Suprapubic skin (tissue), 4 donors: ENCODE data around the gene CNNM4. TPM values are rescaled to one million over a fixed set of nuclear protein-coding genes. Genes with fewer than 3 reads are reported as not detected.
"Not testable (repeated sequence)": the region's sequence is repeated elsewhere in the genome, so short reads cannot be mapped to it uniquely, and the experiment has no call there.

ENCODE experiments used
- DNase-seq, 2 donors: peaks; one replicate each; pipeline ENCODE4 v3.0.0-alpha.2; 2019; ENCODE audit warnings: low spot score in 2 of 2
- H3K27ac ChIP-seq: fragments of 200-600 bp; sonication (generic); one replicate; pipeline ENCODE4 v1.5.1; 2019
- H3K27me3 ChIP-seq: fragments of 200-600 bp; sonication (generic); one replicate; pipeline ENCODE4 v1.5.1; 2019
- H3K36me3 ChIP-seq: fragments of 200-600 bp; sonication (generic); one replicate; pipeline ENCODE4 v1.5.1; 2019
- H3K4me1 ChIP-seq: fragments of 200-600 bp; sonication (generic); one replicate; pipeline ENCODE4 v1.5.1; 2019
- H3K4me3 ChIP-seq: fragments of 200-600 bp; sonication (generic); one replicate; pipeline ENCODE4 v1.5.1; 2019; ENCODE audit warnings: mild to moderate bottlenecking
- H3K9me3 ChIP-seq: fragments of 200-600 bp; sonication (generic); one replicate; pipeline ENCODE4 v1.5.1; 2019
- EP300 ChIP-seq: sonication (generic); formaldehyde crosslinking; IDR thresholded peaks from one replicate; pipeline ENCODE4 v1.6.1; 2017; ENCODE audit warnings: antibody characterized with exemption
- POLR2A ChIP-seq, 2 donors: fragments of 450-650 bp; IDR thresholded peaks; one replicate each; pipeline ENCODE4 v1.6.1; 2017; ENCODE audit warnings: antibody characterized with exemption in 2 of 2, mild to moderate bottlenecking in 2 of 2, moderate library complexity in 2 of 2
- POLR2AphosphoS5 ChIP-seq, 3 donors: sonication (generic); formaldehyde crosslinking; IDR thresholded peaks; one replicate each; pipeline ENCODE4 v1.6.1; 2017; ENCODE audit warnings: antibody characterized with exemption in 3 of 3
- WGBS: methylation state at CpG from one replicate; pipeline ENCODE4 v1.1.5; 2018; 5-methylcytosine and 5-hydroxymethylcytosine counted together
- total RNA-seq, 4 donors: library from RNA; depleted of rRNA; stranded (reverse); fragments of >200 nt; gene quantifications; one replicate each; pipeline ENCODE4 v1.1.0, GENCODE V29; 2016
- TF ChIP-seq, protein P1 (sequence below), 2 donors: fragments of 200-600 bp in 1 of 2; fragments of 450-650 bp in 1 of 2; sonication (generic) in 1 of 2; IDR thresholded peaks; one replicate each; pipeline ENCODE4 v1.5.1; 2016 to 2019; ENCODE audit warnings: antibody characterized with exemption in 2 of 2, mild to moderate bottlenecking in 1 of 2, moderate library complexity in 1 of 2

The CNNM4 gene
- total RNA-seq, 4 donors from 2014 or later: 14.9 to 18.9 (median 16.3) TPM

DNA sequence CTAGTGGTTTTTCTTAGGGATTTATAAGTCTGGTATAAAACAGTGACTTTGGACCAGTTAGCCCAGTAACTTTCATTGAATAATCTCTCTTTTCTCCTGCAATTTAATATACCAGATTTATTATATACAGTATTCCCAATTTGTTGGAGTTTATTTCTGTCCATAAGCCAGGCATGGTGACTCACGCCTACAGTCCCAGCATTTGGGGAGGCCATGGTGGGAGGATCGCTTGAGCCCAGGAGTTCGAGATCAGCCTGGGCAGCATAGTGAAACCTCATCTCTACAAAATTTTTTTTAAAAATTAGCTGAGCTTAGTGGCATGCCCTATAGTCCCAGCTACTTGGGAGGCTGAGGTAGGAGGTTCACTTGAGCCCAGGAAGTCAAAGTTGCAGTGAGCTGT lies 26.7 kb downstream of the CNNM4 start:
- Histone ChIP-seq H3K27ac (no peak overlapping the region), H3K9me3 (no peaks in the 10 kb centered on the region), H3K4me3 (no peak overlapping the region), H3K4me1 (peaks cover 26% of the 10 kb centered on the region), H3K36me3 (no peaks in the 10 kb centered on the region), H3K27me3 (no peaks in the 10 kb centered on the region)
- DNase-seq: no peak
- 88% methylated on average over 3 of the region's 3 CpGs for WGBS
- TF ChIP-seq, protein P1, sequence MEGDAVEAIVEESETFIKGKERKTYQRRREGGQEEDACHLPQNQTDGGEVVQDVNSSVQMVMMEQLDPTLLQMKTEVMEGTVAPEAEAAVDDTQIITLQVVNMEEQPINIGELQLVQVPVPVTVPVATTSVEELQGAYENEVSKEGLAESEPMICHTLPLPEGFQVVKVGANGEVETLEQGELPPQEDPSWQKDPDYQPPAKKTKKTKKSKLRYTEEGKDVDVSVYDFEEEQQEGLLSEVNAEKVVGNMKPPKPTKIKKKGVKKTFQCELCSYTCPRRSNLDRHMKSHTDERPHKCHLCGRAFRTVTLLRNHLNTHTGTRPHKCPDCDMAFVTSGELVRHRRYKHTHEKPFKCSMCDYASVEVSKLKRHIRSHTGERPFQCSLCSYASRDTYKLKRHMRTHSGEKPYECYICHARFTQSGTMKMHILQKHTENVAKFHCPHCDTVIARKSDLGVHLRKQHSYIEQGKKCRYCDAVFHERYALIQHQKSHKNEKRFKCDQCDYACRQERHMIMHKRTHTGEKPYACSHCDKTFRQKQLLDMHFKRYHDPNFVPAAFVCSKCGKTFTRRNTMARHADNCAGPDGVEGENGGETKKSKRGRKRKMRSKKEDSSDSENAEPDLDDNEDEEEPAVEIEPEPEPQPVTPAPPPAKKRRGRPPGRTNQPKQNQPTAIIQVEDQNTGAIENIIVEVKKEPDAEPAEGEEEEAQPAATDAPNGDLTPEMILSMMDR (IDR thresholded peaks at IDR 0.05): no peak
- TF ChIP-seq POLR2AphosphoS5 (IDR thresholded peaks at IDR 0.05): no peak
- TF ChIP-seq POLR2A (IDR thresholded peaks at IDR 0.05): no peak
- TF ChIP-seq EP300: no peak

DNA sequence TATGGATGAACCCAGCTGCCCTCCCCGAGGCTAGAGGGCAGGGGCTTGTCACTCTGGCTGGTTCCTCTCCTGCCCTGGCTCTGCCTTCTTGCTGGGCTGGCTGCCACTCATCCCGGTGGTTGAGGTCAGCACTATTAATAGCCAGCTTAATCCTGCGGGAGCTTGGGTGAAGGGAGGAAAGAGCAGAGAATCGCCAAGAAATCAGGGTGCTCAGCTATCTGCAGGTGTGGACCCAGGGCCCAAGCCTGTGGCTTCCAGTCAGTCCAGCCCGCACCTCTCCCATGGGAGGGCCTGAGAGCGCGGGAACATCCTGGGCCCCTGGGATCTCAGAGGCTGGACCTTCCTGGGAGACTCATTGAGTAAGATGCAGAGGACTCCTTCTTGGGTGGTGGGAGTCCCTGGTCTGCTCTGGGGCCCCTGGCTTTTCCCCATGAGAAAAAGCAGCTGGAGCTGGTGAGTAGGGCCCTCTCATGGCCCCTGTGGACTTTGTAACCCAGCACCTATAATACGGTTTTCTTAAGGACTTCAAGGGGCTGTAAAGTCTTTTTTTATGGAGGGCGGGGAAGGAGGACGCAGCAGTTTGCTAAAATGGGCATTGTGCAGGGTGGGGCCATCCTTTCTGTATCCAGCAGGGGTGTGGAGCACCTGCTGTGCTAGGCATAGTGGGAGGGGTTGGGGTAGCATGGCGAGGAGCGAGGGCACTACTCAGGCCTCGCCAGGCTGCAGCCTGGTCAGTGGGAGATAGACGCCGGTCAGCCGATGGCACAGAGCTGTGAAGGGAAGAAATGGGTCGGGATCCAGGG lies 27.9 kb downstream of the CNNM4 start:
- peaks cover 26% of the 10 kb centered on the region for H3K4me1 ChIP-seq
- no peak for DNase-seq
- TF ChIP-seq POLR2A (IDR thresholded peaks at IDR 0.05): no peak
- no peak for TF ChIP-seq EP300
- no peak for TF ChIP-seq POLR2AphosphoS5 (IDR thresholded peaks at IDR 0.05)
- no peak overlapping the region for H3K4me3 ChIP-seq
- no peaks in the 10 kb centered on the region for H3K36me3 ChIP-seq
- H3K9me3 ChIP-seq: no peaks in the 10 kb centered on the region
- whole genome bisulfite sequencing: 64% methylated on average over 14 of the region's 17 CpGs
- no peaks in the 10 kb centered on the region for H3K27me3 ChIP-seq
- no peak overlapping the region for H3K27ac ChIP-seq

DNA sequence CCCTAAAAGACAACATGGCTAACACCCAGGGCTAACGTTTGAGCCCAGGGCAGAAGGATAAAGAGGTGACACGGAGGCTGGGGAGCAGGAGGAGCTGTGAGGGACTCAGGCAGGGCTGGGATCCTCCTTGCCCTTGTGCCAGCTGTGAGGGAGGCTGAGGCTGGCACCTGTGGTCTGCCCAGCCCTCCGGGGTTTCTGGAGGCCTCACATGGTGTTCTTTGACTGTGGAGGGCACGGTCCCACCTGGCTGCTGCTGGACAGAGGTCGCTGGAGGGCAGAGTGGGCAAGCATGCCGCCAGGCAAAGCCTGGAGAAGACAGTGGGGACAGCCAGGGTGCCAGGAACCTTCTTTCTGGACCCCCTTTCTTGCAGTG lies 28.5 kb downstream of the CNNM4 start:
- H3K9me3 ChIP-seq: no peaks in the 10 kb centered on the region
- no peak for TF ChIP-seq EP300
- TF ChIP-seq, protein P1 (IDR thresholded peaks at IDR 0.05): no peak
- WGBS: 75% methylated on average over 5 of the region's 6 CpGs
- no peaks in the 10 kb centered on the region for H3K27me3 ChIP-seq
- no peak overlapping the region for H3K4me3 ChIP-seq
- H3K4me1 ChIP-seq: peaks cover 26% of the 10 kb centered on the region
- H3K27ac ChIP-seq: no peak overlapping the region
- no peaks in the 10 kb centered on the region for H3K36me3 ChIP-seq
- no peak for DNase-seq

DNA sequence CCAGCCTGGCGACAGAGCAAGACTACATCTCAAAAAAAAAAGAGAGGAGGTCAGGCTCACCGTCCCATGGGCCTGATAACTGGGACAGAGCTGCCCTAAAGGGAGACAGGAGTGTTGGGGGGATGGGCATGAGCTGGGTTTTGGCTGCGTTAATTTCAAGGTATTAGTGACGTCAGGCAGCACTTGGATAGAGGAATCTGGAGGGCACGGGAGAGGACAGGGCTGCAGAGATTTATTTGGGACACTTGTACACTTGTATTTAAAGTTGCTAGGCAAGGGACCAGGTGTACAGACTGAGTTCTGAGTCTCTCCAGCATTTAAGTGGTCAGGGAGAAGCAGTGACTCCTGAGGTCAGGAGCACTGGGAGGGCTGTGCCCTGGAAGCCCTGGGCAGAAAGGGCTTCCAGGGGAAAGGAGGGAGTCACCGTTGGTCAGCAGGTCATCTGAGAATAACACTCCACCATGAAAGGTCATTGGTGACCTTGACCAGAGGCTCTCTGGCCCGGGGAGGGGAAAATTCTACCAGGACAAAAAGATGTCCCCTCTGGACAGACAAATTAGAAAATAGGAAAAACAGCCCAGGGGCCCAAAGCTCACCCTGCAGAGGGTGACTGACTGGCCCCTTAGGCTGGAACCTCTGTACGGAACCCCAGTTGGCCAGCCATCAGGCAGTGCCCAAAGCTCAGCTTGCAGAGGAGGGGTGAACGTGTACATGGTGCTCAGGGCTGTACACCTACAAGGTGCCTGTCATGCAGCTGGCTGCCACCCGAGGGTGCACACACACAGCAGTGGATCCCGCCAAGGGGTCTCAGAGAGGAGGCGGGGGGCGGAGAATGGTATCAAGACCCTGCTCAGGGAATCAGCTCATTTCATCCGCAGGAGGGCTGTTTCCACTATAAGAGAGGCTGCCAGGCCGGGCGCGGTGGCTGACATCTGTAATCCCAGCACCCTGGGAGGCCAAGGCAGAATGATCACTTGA lies 32.4 kb downstream of the CNNM4 start:
- no peak for DNase-seq
- Histone ChIP-seq H3K36me3 (peaks cover 9% of the 10 kb centered on the region), H3K27me3 (no peaks in the 10 kb centered on the region), H3K27ac (no peak overlapping the region), H3K9me3 (no peaks in the 10 kb centered on the region), H3K4me3 (no peak overlapping the region), H3K4me1 (peaks cover 10% of the 10 kb centered on the region)
- TF ChIP-seq EP300 (no peak), POLR2AphosphoS5 (IDR thresholded peaks at IDR 0.05) (no peak)
- TF ChIP-seq, protein P1 (IDR thresholded peaks at IDR 0.05): no peak
- WGBS: 85% methylated on average over 14 of the region's 17 CpGs

DNA sequence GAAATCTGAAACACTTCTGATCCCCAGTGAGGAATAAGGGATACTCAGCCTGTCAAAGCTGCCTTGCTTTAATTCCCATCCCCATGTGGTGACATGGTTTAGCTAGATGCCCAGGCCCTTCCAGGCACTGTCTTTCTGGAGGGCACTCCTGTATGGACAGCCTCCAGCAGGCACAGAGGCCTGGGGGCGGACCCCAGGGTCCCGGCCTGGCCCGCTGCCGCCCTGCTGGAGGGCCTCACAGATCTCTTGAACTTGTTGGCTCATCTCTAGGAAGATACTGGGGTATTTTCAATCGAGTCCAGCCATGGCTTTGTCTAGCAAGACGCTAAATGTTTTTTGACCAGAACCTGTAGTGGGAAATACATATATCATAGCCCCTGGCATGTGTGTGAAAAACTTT lies 34.4 kb downstream of the CNNM4 start:
- no peaks in the 10 kb centered on the region for H3K27me3 ChIP-seq
- TF ChIP-seq POLR2A (IDR thresholded peaks at IDR 0.05): no peak
- no peak for TF ChIP-seq EP300
- TF ChIP-seq, protein P1 (IDR thresholded peaks at IDR 0.05): no peak
- TF ChIP-seq POLR2AphosphoS5 (IDR thresholded peaks at IDR 0.05): no peak
- 97% methylated on average over 5 of the region's 6 CpGs for WGBS
- H3K9me3 ChIP-seq: no peaks in the 10 kb centered on the region
- peaks cover 28% of the 10 kb centered on the region for H3K36me3 ChIP-seq
- H3K4me3 ChIP-seq: no peak overlapping the region
- no peak for DNase-seq
- no peak overlapping the region for H3K27ac ChIP-seq
- H3K4me1 ChIP-seq: no peaks in the 10 kb centered on the region

DNA sequence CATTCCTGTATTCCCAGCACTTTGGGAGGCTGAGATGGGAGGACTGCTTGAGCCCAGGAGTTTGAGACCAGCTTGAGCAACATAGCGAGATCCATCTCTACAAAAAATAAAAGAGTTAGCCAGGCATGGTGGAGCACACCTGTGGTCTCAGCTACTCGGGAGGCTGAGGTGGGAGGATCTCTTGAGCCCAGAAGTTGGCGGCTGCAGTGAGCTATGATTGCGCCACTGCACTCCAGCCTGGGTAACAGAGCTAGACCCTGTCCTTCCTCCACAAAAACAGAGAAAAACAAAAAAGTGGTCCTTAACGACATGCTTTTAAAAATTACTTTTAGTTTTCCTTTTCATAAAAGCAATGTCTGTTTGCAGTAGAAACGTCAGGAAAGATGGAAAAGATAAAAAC lies 35.8 kb downstream of the CNNM4 start:
- H3K4me3 ChIP-seq, H3K27ac ChIP-seq, H3K4me1 ChIP-seq, H3K27me3 ChIP-seq, H3K9me3 ChIP-seq, DNase-seq: not testable (repeated sequence)
- 94% methylated on average over 6 of the region's 6 CpGs for WGBS
- H3K36me3 ChIP-seq: peaks cover 33% of the 10 kb centered on the region
